HEK293 (cell line): ENCODE results near the gene CDH23.

Experiments used
- ATF2 ChIP-seq: fragments of 450-650 bp; formaldehyde crosslinking; IDR thresholded peaks from 2 replicates; pipeline ENCODE4 v1.5.1; 2016; ENCODE audit warnings: missing biosample characterization, missing genetic modification characterization, low read depth
- BCL6B ChIP-seq: fragments of 450-650 bp; formaldehyde crosslinking; IDR thresholded peaks from 2 replicates; pipeline ENCODE4 v1.5.1; 2017; ENCODE audit warnings: missing biosample characterization, missing genetic modification characterization
- GLIS1 ChIP-seq: fragments of 450-650 bp; formaldehyde crosslinking; IDR thresholded peaks from 2 replicates; pipeline ENCODE4 v1.5.1; 2016; ENCODE audit warnings: missing biosample characterization, missing genetic modification characterization
- SALL2 ChIP-seq: fragments of 450-650 bp; formaldehyde crosslinking; IDR thresholded peaks from 2 replicates; pipeline ENCODE4 v1.5.0; 2017; ENCODE audit warnings: missing biosample characterization, mild to moderate bottlenecking, missing genetic modification characterization, borderline replicate concordance
- SCRT2 ChIP-seq: fragments of 450-650 bp; formaldehyde crosslinking; IDR thresholded peaks from 2 replicates; pipeline ENCODE4 v1.5.1; 2016; ENCODE audit warnings: missing biosample characterization, missing genetic modification characterization
- ZBTB1 ChIP-seq: fragments of 450-650 bp; formaldehyde crosslinking; IDR thresholded peaks from 2 replicates; pipeline ENCODE4 v1.5.1; 2016; ENCODE audit warnings: missing biosample characterization, missing genetic modification characterization
- ZBTB26 ChIP-seq: fragments of 450-650 bp; formaldehyde crosslinking; optimal IDR thresholded peaks from 2 replicates; pipeline ENCODE3; 2016; ENCODE audit warnings: missing biosample characterization, mild to moderate bottlenecking, missing genetic modification characterization
- ZNF132 ChIP-seq: fragments of 450-650 bp; formaldehyde crosslinking; IDR thresholded peaks from 2 replicates; pipeline ENCODE4 v1.5.1; 2017; ENCODE audit warnings: missing biosample characterization, missing genetic modification characterization, borderline replicate concordance
- ZNF140 ChIP-seq: fragments of 450-650 bp; formaldehyde crosslinking; IDR thresholded peaks from 2 replicates; pipeline ENCODE4 v1.5.1; 2016; ENCODE audit warnings: missing biosample characterization, missing genetic modification characterization
- ZNF16 ChIP-seq: fragments of 450-650 bp; formaldehyde crosslinking; IDR thresholded peaks from 2 replicates; pipeline ENCODE4 v1.5.1; 2016; ENCODE audit warnings: low read depth, missing biosample characterization, missing genetic modification characterization
- ZNF274 ChIP-seq, 2 experiments: fragments of 200-500 bp in 1 of 2; fragments of 450-650 bp in 1 of 2; sonication (Bioruptor generic) in 1 of 2; formaldehyde crosslinking in 1 of 2; IDR thresholded peaks; 2 replicates each; pipeline versions ENCODE4 v1.5.1 to v1.6.1; 2014 to 2016; ENCODE audit warnings: borderline replicate concordance in 1 of 2, inconsistent platforms in 1 of 2, low read length in 1 of 2, missing biosample characterization in 1 of 2, missing genetic modification characterization in 1 of 2
- ZNF311 ChIP-seq: fragments of 450-650 bp; formaldehyde crosslinking; IDR thresholded peaks from 2 replicates; pipeline ENCODE4 v1.5.1; 2017; ENCODE audit warnings: missing biosample characterization, missing genetic modification characterization, borderline replicate concordance
- ZNF366 ChIP-seq: fragments of 450-650 bp; formaldehyde crosslinking; conservative IDR thresholded peaks from 2 replicates; pipeline ENCODE4 v1.5.1; 2016; ENCODE audit warnings: missing biosample characterization, missing genetic modification characterization
- ZNF423 ChIP-seq: fragments of 450-650 bp; formaldehyde crosslinking; IDR thresholded peaks from 2 replicates; pipeline ENCODE4 v1.5.1; 2016; ENCODE audit warnings: missing biosample characterization, missing genetic modification characterization
- ZNF433 ChIP-seq: fragments of 450-650 bp; formaldehyde crosslinking; IDR thresholded peaks from 2 replicates; pipeline ENCODE4 v1.5.1; 2016; ENCODE audit warnings: missing biosample characterization, missing genetic modification characterization, low read depth
- ZNF518A ChIP-seq: fragments of 450-650 bp; formaldehyde crosslinking; conservative IDR thresholded peaks from 2 replicates; pipeline ENCODE4 v1.5.1; 2016; ENCODE audit warnings: low read depth, missing biosample characterization, missing genetic modification characterization
- ZNF548 ChIP-seq: fragments of 450-650 bp; formaldehyde crosslinking; IDR thresholded peaks from 2 replicates; pipeline ENCODE4 v1.5.1; 2016; ENCODE audit warnings: missing biosample characterization, missing genetic modification characterization
- ZNF610 ChIP-seq: fragments of 450-650 bp; formaldehyde crosslinking; IDR thresholded peaks from 2 replicates; pipeline ENCODE4 v1.5.1; 2016; ENCODE audit warnings: missing biosample characterization, missing genetic modification characterization, borderline replicate concordance
- ZNF623 ChIP-seq: fragments of 450-650 bp; formaldehyde crosslinking; IDR thresholded peaks from 2 replicates; pipeline ENCODE4 v1.5.1; 2016; ENCODE audit warnings: missing biosample characterization, missing genetic modification characterization
- ZNF626 ChIP-seq: fragments of 450-650 bp; sonication (Bioruptor Pico); formaldehyde crosslinking; IDR thresholded peaks from 2 replicates; pipeline ENCODE4 v1.5.1; 2018; ENCODE audit warnings: missing biosample characterization, missing genetic modification characterization, inconsistent platforms
- ZNF658 ChIP-seq: fragments of 450-650 bp; formaldehyde crosslinking; IDR thresholded peaks from 2 replicates; pipeline ENCODE4; 2016; ENCODE audit warnings: missing biosample characterization, missing genetic modification characterization
- ZNF660 ChIP-seq: fragments of 450-650 bp; IDR thresholded peaks from 2 replicates; pipeline ENCODE4 v1.5.1; 2018; ENCODE audit warnings: missing biosample characterization, mild to moderate bottlenecking, missing genetic modification characterization
- ZNF747 ChIP-seq: fragments of 450-650 bp; formaldehyde crosslinking; IDR thresholded peaks from 2 replicates; pipeline ENCODE4 v1.5.1; 2016; ENCODE audit warnings: missing biosample characterization, missing genetic modification characterization
- ZNF843 ChIP-seq: fragments of 450-650 bp; formaldehyde crosslinking; IDR thresholded peaks from 2 replicates; pipeline ENCODE4 v1.5.1; 2016; ENCODE audit warnings: missing biosample characterization, missing genetic modification characterization
- TF ChIP-seq, protein P1 (sequence below): fragments of 450-650 bp; formaldehyde crosslinking; IDR thresholded peaks from 2 replicates; pipeline ENCODE4 v1.5.1; 2016; ENCODE audit warnings: missing biosample characterization, missing genetic modification characterization
- TF ChIP-seq, protein P2 (sequence below): fragments of 450-650 bp; formaldehyde crosslinking; IDR thresholded peaks from 2 replicates; pipeline ENCODE4 v1.5.1; 2016; ENCODE audit warnings: missing biosample characterization, missing genetic modification characterization

CDH23 gene

GRCh38 chr10:71631007-71631861, 234.5 kb downstream of the CDH23 start (continued):
- TF ChIP-seq ZNF518A (no peak), ZNF626 (tag by site-specific recombination) (no peak), ZNF548 (tag by site-specific recombination) (no peak), ZNF16 (tag by site-specific recombination) (no peak), ZNF747 (no peak), ZNF366 (tag by site-specific recombination) (no peak), ZNF623 (tag by site-specific recombination) (no peak), ZNF610 (tag by site-specific recombination) (0 out of 2 replicates have a peak, but pooled peaks have one; percentile 37), ZNF423 (tag by site-specific recombination) (peak; percentile 78; the same call in 1 of the 2 replicates), BCL6B (no peak), ZNF311 (tag by site-specific recombination) (no peak), ZNF658 (no peak), SALL2 (tag by site-specific recombination) (no peak), ZBTB26 (tag by site-specific recombination) (no peak), ZNF140 (no peak), ZNF843 (tag by site-specific recombination) (peak; percentile 68; the same call in 1 of the 2 replicates), GLIS1 (tag by site-specific recombination) (peak; percentile 91), SCRT2 (tag by site-specific recombination) (no peak), ATF2 (tag by site-specific recombination) (no peak), ZNF660 (peak; percentile 78), ZNF433 (no peak), ZNF132 (no peak), ZBTB1 (tag by site-specific recombination) (no peak), ZNF274 (IDR thresholded peaks at IDR 0.05; ENCODE audit: low read length) (no peak), ZNF274 (tag by site-specific recombination; IDR thresholded peaks at IDR 0.05; ENCODE audit: borderline replicate concordance) (no peak)
- TF ChIP-seq, protein P1, sequence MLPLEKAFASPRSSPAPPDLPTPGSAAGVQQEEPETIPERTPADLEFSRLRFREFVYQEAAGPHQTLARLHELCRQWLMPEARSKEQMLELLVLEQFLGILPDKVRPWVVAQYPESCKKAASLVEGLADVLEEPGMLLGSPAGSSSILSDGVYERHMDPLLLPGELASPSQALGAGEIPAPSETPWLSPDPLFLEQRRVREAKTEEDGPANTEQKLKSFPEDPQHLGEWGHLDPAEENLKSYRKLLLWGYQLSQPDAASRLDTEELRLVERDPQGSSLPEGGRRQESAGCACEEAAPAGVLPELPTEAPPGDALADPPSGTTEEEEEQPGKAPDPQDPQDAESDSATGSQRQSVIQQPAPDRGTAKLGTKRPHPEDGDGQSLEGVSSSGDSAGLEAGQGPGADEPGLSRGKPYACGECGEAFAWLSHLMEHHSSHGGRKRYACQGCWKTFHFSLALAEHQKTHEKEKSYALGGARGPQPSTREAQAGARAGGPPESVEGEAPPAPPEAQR (tag by site-specific recombination): no peak
- TF ChIP-seq, protein P2, sequence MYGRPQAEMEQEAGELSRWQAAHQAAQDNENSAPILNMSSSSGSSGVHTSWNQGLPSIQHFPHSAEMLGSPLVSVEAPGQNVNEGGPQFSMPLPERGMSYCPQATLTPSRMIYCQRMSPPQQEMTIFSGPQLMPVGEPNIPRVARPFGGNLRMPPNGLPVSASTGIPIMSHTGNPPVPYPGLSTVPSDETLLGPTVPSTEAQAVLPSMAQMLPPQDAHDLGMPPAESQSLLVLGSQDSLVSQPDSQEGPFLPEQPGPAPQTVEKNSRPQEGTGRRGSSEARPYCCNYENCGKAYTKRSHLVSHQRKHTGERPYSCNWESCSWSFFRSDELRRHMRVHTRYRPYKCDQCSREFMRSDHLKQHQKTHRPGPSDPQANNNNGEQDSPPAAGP: peak; percentile 95
